ENCODE data around the gene PPM1D.

DNA sequence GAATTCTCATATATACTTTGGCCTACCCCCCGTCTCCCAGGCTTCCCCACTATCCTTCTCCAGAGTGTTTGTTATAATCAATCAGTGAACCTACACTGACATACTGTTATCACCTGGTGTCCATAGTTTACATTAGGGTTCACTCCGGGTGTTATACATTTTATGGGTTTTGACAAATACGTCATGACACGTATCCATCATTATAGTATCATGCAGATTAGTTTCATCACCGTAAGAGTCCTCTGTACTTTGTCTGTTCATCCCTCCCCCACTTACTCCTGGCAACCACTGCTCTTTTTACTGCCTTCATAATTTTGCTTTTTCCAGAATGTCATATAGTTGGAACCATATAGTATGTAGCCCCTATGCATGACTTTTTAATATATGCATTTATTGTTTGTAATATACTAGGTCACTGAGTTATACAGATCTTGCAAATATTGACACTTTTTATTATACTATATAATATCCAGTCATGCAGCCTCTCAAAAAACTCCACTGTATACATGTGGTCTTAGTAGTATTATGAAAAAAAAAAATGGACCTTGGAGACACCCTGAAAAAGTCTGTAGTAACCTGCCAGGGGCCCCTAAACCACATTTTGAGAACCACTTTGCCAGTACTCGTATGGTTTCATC is 28.4 kb downstream of the PPM1D start:
- TF ChIP-seq POLR2A (IDR thresholded peaks at IDR 0.05): no peak
- TF ChIP-seq POLR2AphosphoS5 (IDR thresholded peaks at IDR 0.05): no peak
- TF ChIP-seq, protein P1, sequence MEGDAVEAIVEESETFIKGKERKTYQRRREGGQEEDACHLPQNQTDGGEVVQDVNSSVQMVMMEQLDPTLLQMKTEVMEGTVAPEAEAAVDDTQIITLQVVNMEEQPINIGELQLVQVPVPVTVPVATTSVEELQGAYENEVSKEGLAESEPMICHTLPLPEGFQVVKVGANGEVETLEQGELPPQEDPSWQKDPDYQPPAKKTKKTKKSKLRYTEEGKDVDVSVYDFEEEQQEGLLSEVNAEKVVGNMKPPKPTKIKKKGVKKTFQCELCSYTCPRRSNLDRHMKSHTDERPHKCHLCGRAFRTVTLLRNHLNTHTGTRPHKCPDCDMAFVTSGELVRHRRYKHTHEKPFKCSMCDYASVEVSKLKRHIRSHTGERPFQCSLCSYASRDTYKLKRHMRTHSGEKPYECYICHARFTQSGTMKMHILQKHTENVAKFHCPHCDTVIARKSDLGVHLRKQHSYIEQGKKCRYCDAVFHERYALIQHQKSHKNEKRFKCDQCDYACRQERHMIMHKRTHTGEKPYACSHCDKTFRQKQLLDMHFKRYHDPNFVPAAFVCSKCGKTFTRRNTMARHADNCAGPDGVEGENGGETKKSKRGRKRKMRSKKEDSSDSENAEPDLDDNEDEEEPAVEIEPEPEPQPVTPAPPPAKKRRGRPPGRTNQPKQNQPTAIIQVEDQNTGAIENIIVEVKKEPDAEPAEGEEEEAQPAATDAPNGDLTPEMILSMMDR (IDR thresholded peaks at IDR 0.05): no peak

Data from suprapubic skin (tissue), 4 donors.